GM21529 (cell line): Measurements from ENCODE around the gene EML4.
A peak's percentile ranks its signal among the peaks of the same experiment; 100 is the strongest.
"Not testable (repeated sequence)": the region's sequence is repeated elsewhere in the genome, so short reads cannot be mapped to it uniquely, and the experiment has no call there.

ENCODE experiments used
- ATAC-seq: cut with Tn5 transposase; IDR thresholded peaks from one replicate; pipeline ENCODE4 v1.9.1; 2021; ENCODE audit not compliant: unreplicated experiment

Gene EML4

GRCh38 chr2:42342795-42343241 is 173.7 kb downstream of the EML4 start:
- ATAC-seq = peak; percentile 17

DNA sequence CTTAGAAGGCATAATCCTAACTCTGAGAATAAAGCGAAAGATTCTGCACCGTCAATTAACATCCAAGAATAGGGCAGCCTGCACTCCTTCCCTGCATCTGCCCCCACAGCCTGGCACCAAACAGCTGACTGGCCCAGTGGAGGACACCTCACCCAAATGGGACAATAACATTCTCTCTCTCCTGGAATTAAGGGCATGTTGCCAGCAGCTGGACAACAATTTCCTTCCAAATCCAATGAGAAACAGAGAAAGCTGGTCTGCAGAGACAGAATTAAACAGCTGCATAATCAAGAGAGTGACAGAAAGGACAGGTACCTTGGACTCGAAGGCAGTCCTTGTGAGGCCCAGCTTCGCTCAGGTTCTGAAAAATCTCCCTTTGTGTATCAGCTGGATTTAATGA is 176.8 kb downstream of the EML4 start:
- ATAC-seq = no peak

GRCh38 chr2:42346856-42347255 is 177.7 kb downstream of the EML4 start:
- ATAC-seq = not testable (repeated sequence)

DNA sequence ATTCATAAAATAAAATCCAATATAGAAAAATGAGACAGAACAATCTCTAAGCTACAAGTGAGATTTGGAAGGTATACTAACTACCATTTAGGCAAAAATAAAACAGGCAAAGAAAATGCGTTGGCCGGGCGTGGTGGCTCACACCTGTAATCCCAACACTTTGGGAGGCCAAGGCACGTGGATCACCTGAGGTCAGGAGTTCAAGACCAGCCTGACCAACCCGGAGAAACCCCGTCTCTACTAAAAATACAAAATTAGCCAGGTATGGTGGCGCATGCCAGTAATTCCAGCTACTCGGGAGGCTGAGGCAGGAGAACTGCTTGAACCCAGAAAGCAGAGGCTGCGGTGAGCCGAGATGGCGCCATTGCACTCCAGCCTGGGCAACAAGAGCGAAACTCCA is 178.4 kb downstream of the EML4 start:
- not testable (repeated sequence) for ATAC-seq

- no peak for ATAC-seq
Observed at GRCh38 chr2:42348113-42348805, 179.1 kb downstream of the EML4 start.

GRCh38 chr2:42350434-42351063 is 181.4 kb downstream of the EML4 start:
- ATAC-seq = no peak

GRCh38 chr2:42351864-42352263 is 182.7 kb downstream of the EML4 start:
- ATAC-seq = no peak

DNA sequence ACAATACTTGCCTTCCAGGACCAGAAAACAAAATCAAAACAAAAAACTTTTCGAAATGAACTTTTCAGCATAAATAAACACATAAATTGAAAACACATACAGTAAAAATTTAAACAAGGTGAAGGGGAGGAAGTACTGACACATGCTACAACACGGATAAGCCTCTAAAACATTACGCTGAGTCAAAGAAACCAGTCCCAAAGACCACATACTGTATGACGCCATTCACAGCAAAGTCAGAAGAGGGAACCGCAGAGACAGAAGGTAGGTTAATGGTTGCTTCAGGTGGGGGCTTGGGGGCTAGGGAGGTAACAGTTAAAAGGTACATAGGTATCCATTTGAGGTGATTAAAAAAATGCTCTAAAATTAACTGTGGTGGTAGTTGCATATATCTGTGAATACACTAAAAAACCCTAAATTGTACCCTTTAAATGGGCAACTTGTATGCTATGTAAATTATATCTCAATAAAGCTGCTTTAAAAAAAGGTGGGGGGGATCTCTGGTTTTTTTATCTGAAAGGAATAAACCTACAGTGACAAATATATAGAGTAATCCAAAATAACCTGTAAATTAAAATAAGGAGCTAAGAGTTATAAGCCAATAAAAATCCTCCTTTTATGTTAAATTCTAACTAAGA is 184.8 kb downstream of the EML4 start:
- ATAC-seq = no peak

DNA sequence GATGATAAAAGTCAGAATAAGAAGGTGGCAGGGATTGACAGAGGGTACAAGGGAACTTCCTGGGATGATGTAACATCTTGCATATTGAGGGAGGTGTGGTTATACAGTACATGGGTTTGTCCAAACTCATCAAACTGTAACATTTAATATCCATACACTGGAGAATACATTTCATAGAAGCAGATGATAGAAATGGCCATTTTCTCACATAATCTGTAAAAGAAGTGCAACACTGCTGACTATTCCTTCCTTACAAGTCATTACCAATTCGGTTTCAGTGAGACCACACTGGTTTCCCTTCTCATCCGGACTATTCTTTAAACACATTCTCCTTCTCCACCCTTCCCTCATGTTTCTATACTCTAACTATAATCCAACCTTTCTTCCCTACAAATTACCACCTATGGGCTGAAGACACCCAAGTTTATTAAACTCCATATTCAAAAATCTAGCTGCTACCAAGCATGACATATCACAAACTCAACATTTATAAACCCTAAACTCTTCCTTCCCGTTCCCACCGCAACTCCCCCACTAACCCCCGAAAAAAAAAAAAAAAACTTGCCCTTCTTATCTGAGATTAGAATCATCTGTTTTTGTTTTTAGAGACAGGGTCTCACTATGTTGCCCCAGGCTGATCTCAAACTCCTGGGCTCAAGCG is 190.3 kb downstream of the EML4 start:
- ATAC-seq = peak; percentile 18

- ATAC-seq = no peak
Observed at GRCh38 chr2:42359965-42360483, 190.9 kb downstream of the EML4 start.

DNA sequence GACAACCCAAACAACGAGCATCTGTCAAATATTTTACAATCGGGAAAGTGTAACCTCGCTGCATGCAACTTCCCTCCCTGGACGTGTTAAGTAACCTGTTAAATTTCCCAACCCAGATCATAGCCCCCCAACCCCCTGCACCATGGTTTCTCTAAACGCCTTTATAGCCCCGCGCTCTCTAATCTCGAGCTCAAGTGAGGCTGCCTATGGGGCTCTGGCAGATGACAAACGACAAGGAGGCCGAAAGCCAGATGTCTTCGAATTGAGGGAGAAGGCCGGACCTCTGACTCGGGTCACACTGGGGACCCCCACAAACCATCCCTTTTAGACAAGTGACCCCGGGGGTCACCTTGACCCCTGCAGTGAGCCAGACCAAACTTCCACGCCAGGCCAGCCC is 191.3 kb downstream of the EML4 start:
- ATAC-seq = no peak

DNA sequence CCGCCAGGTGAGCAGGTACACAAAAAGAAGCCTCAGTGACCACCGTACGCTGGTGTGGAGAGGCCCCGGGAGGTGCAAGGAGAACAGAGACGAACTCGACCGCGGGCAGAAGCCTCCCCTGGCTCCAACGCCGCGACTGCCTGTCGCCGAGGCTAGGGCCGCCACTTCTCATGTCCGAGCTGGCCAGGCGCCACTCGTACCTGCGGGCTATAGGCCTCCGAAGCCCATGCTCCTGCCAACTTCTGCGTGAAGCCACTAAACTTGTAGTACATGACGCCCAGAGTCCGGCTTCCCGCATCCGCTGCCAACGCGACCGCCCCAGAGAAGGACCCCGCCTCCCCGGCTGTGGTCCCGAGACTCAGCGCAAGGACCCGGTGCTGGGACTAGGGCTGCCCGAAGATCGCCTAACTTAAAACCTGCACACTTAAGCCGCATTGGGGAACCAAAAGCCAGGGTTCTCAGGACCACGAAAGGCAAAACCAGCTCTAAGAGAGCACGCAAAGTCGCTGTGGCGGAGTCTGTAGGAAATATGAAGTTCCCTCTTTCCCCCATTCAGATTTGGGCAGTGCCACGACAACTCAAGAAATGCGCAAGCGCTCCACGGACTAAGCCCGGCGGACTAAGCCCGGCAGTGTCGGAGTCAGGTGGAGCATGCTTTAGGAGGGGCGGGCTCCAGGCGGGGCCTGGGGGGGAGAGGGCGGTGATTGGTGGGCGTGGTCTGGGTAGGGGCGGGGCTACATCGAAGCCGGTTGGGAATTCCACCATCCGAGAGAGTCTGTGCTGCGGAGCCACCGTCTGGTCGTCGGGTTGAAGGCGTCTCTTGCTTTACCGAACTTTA is 192.0 kb downstream of the EML4 start, which contains the start of gene COX7A2L:
Gene COX7A2L, minus strand, starts transcription at position 328 of the 838 bp plus-strand sequence. Its CDS starts 56 bp downstream, at position 272.
- peak; percentile 89 for ATAC-seq

GRCh38 chr2:42361728-42362283 is 192.7 kb downstream of the EML4 start:
- ATAC-seq = no peak

DNA sequence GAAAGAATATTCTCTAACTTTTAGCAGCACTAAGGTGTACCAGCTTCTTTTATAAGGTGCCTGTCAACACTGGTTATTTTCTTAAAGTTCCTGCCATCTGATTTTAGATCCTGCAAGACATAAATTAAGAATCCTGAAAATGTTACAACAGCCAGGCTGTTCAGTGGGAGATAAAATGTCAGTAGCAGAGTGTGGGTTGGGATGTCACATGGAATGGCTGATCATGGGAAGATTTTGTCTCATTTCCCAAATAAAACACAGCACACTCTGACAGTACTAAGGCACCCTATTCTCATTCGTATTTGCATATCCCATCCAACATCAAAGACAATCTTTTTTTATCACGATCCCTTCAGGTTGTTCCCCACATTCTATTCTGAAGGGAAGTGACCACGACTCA is 194.3 kb downstream of the EML4 start:
- ATAC-seq = no peak

DNA sequence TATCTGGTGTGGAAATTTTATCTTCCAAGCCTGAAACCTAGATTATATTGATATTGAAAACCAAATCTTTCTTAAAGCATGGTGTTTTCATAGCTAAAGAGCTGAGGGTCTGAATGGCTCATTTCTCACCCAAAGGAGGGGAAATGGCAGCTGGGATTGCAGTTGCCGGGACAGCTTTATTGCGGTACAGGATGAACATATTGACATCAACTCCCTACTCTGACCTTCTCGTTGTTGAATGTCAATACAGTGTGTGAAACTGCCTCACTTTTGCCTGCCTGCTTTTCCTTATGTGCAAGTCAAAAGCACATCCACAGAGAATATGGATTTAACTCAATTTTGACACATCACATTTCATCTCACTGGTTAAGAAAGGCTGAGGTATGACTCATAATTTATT is 195.5 kb downstream of the EML4 start:
- ATAC-seq = no peak

DNA sequence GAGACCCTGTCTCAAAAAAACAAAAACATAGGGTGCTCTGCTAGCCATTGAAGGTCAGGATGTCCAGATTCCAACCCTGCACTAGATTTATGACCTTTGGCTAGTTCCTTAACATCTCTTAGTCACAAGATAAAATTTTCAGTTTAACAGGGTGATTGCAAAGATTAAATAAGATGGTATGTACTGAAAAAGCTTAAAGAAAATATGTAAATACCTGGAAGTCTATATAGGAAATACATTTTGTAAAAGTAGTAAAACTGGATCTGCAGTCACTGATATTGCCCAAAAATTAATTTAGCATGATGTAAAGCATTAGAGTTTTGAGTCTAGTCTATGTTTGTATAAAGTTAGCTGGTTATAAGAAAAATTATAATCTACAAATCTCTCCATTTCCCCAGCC is 197.3 kb downstream of the EML4 start:
- no peak for ATAC-seq

DNA sequence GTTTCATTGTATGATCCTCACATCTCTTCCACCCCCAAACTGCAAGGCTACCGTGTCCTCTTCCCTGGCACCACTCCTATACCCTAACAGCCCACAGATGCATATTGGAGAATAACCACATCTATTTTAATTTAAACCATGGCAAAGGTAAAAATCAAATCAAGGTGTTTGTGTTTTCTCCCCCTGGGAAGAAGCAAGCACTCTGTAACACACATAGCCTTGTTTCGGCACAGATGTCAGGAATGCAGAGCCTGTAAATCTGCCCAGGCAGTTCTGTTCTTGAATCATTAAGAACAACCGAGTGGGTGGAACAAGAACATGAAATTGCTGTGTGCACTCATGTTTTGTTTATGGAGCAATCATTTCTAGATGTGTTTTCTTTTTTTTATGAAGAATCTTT is 198.7 kb downstream of the EML4 start:
- ATAC-seq = no peak

- ATAC-seq = no peak
Observed at GRCh38 chr2:42368817-42369531, 199.8 kb downstream of the EML4 start.

DNA sequence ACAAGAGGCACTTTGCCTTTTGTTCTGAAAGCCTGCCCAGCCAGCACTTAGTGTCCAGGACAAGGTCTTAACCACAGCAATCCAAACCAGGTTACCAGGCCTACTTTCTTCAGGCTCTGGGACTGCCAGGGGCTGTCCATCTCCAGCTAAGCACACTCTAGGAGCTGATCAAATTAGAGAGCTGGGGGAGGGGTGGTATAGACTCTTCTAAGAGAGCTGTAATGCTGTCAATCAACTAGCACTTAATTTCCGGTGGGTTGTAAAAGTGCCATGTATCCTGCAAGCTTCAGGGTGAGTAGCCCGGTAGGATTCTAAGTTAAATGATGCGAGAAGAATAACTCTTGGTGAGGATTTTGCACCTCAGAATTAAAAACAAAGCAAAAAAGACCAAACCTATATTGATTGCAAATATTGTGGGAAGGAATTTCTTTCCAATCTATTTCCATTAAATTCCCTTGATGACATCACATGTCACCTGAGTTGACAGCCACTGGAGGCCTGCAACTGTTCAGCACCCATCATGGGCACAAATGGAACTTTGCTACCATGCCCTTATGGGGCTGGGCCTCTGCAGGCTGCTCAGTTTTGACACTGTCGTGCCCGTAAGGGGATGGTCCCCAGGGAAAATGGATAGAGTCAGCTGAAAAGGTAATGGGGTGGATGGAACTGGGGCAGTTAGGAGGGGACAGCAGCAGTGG is 200.5 kb downstream of the EML4 start:
- ATAC-seq = no peak
